ENCODE measurements around the gene HMGCL.

- TF ChIP-seq POLR2A (IDR thresholded peaks at IDR 0.05; ENCODE audit: low read depth, low read length) (no peak; the same call in 1 of the 2 replicates), POLR2AphosphoS5 (IDR thresholded peaks at IDR 0.05; ENCODE audit: low read depth, low read length) (no peak)
These were observed 33.6 kb downstream of the HMGCL start for GRCh38 chr1:23791516-23792047.

Measured in GM12892 (cell line).